Measurements from ENCODE around the gene APCDD1L. TPM values are rescaled to one million over a fixed set of nuclear protein-coding genes. Genes with fewer than 3 reads are reported as not detected.

Gene APCDD1L
- total RNA-seq (under 1 TPM in 1 of 7 donors, not detected in 6; 0.08 TPM), polyA plus RNA-seq (under 1 TPM in 1 of 2 donors, not detected in 1; 0.62 TPM)
- long read RNA-seq, donor 1 = 0 reads
- long read RNA-seq, donor 2, partial matches to known transcripts = 50 of 53 reads
- long read RNA-seq, donor 2, other reads (novel, unspliced or antisense) = 0 of 53 reads
- long read RNA-seq, donor 3 = 0 reads

DNA sequence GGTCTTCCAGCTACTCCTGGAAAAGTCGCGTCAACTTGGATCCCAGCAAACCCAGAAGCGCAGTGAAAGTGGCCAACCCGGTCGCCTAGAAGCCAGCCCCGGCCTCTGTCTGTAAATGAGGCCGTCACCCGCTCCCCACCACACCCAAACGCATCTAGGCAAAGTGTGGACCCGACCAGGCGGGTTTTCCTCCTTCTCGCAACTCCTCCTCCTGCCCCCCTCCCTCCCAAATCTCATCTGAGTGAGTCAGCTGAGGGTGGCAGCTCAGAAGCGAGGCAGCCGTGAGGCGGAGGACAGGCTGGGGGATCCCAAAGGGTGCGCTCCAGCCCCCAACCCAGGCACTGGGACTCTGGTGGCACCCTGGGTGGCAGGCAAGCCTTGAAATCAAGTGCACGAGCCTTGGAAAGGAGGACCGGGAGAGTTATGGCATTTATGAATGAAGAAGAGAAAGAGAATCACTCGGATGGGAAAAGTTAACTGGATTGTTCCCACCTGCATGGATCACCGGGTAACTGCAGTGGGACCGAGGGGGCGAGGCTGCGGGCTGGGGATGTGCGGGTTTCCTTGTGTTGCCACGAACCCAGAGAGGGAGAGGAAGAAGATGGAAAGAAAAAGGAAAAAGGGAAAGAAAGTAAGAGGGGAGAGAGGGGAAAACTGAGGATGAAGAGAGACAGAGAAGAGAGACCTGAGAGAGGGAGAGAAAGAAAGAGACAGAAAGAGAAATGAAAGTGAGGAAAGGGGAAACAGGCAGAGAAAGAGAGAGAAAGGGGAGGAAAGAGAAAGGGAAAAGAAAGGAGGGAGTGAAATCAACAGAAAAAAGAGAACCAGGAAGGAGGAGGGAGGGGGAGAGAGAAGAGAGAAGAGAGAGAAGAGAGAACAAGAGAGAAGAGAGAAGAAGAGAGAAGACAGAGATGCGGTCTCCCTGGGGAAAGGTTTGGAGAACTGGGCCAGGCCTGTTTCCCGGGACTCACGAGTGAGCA is at the start of gene APCDD1L:
Gene APCDD1L (minus strand): TSS at position 167 of the 980 bp plus-strand sequence. CDS start 692 bp downstream, outside the sequence.
- no peak for TF ChIP-seq EP300 (IDR thresholded peaks at IDR 0.05)
- TF ChIP-seq POLR2A (IDR thresholded peaks at IDR 0.05) = no peak
- TF ChIP-seq, protein P1, sequence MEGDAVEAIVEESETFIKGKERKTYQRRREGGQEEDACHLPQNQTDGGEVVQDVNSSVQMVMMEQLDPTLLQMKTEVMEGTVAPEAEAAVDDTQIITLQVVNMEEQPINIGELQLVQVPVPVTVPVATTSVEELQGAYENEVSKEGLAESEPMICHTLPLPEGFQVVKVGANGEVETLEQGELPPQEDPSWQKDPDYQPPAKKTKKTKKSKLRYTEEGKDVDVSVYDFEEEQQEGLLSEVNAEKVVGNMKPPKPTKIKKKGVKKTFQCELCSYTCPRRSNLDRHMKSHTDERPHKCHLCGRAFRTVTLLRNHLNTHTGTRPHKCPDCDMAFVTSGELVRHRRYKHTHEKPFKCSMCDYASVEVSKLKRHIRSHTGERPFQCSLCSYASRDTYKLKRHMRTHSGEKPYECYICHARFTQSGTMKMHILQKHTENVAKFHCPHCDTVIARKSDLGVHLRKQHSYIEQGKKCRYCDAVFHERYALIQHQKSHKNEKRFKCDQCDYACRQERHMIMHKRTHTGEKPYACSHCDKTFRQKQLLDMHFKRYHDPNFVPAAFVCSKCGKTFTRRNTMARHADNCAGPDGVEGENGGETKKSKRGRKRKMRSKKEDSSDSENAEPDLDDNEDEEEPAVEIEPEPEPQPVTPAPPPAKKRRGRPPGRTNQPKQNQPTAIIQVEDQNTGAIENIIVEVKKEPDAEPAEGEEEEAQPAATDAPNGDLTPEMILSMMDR (IDR thresholded peaks at IDR 0.05) = no peak
- Histone ChIP-seq H3K4me1 (ENCODE audit: insufficient read depth) (peaks cover 2% of the 10 kb centered on the region), H3K27me3 (no peaks in the 10 kb centered on the region), H3K9me3 (no peaks in the 10 kb centered on the region), H3K4me3 (no peak within 1 kb of the TSS), H3K27ac (no peak within 1 kb of the TSS), H3K36me3 (no peaks in the 10 kb centered on the region)
- 36 to 44% (median 36%) methylated on average over 27 to 28 of the region's 28 CpGs for WGBS, 3 donors
- intact Hi-C loops (cut with DNase I) = no loop called here
- DNase-seq = no peak

DNA sequence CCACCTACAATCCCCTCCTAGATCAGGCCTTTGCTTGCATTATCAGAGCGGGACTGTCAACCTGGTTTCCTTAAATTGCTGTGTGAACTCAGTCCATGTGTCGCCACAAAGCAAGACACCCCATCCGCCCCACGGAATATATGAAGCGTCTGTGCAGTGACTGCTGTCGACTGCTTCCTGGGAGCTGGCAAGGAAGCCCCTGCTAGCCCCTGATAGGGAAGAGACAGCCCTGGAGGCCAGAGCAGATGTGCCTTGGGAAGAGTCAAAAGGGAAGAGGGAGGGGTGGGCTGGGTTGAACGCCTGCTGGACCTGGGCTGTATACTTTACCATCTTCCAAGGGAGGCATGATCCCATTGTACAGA is 44.1 kb upstream of the APCDD1L start:
- no peaks in the 10 kb centered on the region for H3K4me1 ChIP-seq (ENCODE audit: insufficient read depth)
- intact Hi-C loops (cut with DNase I) = no loop called here
- 89 to 96% (median 94%) methylated on average over 7 of the region's 7 CpGs for WGBS, 3 donors

DNA sequence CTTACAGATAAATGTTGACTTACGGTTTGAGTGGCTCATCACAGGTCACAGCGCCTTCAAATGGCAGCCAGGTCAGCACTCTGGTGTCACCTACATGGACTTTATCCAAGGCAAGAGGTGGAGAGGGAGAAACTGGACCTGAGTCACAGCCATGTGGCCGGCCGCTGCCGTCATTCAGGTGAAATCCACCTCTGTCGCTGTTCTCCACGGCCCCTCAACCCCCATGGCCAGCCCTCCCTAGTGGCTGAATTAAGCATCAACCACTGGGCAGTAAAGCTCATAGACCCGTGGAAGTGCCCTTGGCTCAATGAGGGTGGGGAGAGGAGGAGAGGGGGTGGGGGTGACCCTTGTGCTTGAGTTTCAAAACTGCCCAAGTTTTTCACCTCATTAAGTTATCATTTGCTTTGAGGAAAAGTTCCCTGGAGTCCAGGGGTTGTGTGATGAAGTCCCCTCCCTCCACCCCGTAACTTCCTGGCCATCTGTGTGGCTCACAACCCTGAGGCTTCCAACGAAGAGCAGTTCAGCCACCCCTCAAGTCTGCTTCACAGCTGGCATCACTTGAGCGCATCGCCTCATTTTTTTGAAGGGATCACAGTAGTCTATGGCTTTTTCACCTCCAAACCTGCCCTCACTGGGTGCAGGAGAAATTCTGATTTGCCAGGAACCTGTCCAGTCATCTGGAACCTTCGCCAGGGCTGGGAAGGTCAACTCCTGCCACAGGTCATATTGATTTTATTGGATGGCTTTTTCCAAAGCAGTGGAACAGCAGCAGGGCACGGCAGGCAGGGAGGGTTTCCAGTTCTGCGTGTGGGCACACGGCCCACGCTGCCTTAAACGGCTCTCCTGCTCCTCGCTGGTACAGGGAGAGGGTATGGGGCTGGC is 43.5 kb upstream of the APCDD1L start:
- 88 to 92% (median 90%) methylated on average over 19 of the region's 19 CpGs for WGBS, 3 donors
- Histone ChIP-seq H3K4me3 (no peak overlapping the region), H3K27ac (no peak overlapping the region), H3K4me1 (ENCODE audit: insufficient read depth) (no peaks in the 10 kb centered on the region), H3K9me3 (no peaks in the 10 kb centered on the region), H3K36me3 (no peaks in the 10 kb centered on the region), H3K27me3 (no peaks in the 10 kb centered on the region)
- DNase-seq = no peak
- intact Hi-C loops (cut with DNase I) = no loop called here
- no peak for TF ChIP-seq EP300 (IDR thresholded peaks at IDR 0.05)
- no peak for TF ChIP-seq POLR2A (IDR thresholded peaks at IDR 0.05)
- TF ChIP-seq, protein P1 (IDR thresholded peaks at IDR 0.05) = no peak

More for the DNA sequence above, 44.1 kb upstream of the APCDD1L start:
- Histone ChIP-seq H3K4me3 (no peak overlapping the region), H3K9me3 (no peaks in the 10 kb centered on the region), H3K27me3 (no peaks in the 10 kb centered on the region), H3K36me3 (no peaks in the 10 kb centered on the region), H3K27ac (no peak overlapping the region)
- DNase-seq = no peak
- no peak for TF ChIP-seq EP300 (IDR thresholded peaks at IDR 0.05)

DNA sequence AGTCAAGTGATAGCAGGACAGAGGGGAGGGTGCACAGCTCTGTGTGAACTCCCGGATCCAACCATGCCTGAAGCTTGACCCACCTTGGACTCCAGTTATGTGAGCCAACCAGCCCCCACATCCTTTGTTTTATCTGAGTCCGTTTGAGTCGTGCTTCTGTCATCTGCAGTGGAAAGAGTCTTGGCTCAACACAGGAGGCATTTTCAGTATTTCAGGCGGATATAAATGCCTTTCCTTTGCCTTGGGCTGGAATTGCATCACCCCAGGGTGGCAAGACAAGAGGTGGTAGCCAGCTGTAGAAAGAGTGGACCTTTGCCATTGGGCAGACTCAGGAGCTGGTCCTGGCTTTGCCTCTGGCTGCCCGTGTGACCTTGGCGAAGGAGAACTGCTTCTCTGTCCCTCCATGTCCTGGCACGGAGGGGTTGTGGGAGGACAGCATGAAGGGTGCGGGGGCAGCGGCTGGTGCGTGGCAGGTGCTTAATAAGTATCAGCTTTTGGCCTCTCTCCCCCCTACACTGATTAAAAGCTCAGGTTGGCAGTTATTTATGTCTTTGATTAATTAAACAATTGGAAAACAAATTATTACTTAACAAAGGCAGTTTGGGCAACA is 42.6 kb upstream of the APCDD1L start:
- intact Hi-C loops (cut with DNase I) = no loop called here
- Histone ChIP-seq H3K36me3 (no peaks in the 10 kb centered on the region), H3K9me3 (no peaks in the 10 kb centered on the region), H3K27me3 (no peaks in the 10 kb centered on the region), H3K27ac (no peak overlapping the region), H3K4me3 (no peak overlapping the region), H3K4me1 (ENCODE audit: insufficient read depth) (no peaks in the 10 kb centered on the region)
- WGBS, 3 donors = 54 to 59% (median 54%) methylated on average over 10 of the region's 10 CpGs
- no peak for TF ChIP-seq POLR2A (IDR thresholded peaks at IDR 0.05)
- TF ChIP-seq EP300 (IDR thresholded peaks at IDR 0.05) = no peak
- TF ChIP-seq, protein P1 (IDR thresholded peaks at IDR 0.05) = no peak
- no peak for DNase-seq
